Measurements from ENCODE around the gene CERS2. TPM values are rescaled to one million over a fixed set of nuclear protein-coding genes. Genes with fewer than 3 reads are reported as not detected.

Gene CERS2
- total and polyA plus RNA-seq, 2 of the 13 experiments (the other 11 are each of a cell fraction or from before 2014, with no cell fraction given): 269 to 298 TPM

DNA sequence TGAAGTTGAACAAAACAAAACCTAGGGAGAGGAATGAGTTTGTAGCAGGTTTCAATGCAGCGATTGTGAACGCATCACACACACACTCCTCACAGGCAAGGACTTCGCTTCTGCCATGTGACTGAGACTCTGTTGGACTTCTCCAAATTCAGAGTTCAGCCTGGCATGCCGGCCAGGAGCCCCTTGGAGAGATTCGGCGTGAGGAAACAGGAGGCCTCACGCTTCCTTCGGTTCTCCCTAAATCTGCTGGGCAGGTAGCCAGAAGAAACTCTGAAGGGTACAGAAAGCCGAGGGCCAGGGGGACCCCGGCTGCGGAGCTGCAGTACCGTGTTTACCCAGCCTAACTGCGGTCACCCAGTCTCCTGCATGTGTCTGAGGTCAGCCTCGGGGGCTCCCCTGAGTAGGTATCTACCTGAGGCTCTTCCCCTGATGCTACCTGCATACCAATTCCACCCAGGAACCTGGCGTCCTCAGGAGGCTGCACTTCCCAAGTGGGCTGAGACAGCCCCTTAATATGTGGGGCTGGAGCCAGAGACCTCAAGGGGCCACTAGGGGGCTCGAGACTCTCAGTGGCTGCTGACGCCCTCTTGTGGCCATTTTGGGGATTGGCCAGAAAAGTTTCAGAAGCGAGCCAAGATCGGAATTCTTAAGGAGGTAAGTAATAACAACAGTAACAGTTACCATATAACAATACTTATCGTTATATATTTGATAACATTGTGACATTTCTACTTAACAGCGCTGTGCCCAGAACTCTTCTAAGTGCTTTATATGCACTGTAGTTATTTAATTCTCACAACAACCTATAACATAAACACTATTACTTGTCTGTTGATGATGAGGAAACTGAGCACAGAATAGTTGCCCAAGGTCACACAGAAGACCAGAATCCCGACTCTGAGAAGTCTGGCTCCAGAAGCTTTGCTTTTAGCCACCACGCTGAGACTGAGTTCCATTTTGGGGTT lies 4.7 kb upstream of the CERS2 start (continued):
- TF ChIP-seq HMGA1 (CRISPR knock-in tag; conservative IDR thresholded peaks at IDR 0.05) (no peak), ZNF234 (CRISPR knock-in tag; conservative IDR thresholded peaks at IDR 0.05) (no peak), SUZ12 (IDR thresholded peaks at IDR 0.05; ENCODE audit: low read depth, low read length) (no peak), KDM5A (IDR thresholded peaks at IDR 0.05; ENCODE audit: borderline replicate concordance, low read length) (peak; percentile 53; the same call in 1 of the 2 replicates), PLRG1 (conservative IDR thresholded peaks at IDR 0.05) (no peak), SMAD9 (CRISPR knock-in tag; IDR thresholded peaks at IDR 0.05) (no peak), ZFP62 (CRISPR knock-in tag; IDR thresholded peaks at IDR 0.05) (no peak), FOXM1 (CRISPR knock-in tag; IDR thresholded peaks at IDR 0.05) (no peak), ZBTB7B (CRISPR knock-in tag; IDR thresholded peaks at IDR 0.05) (peak; percentile 94), ZNF282 (IDR thresholded peaks at IDR 0.05; ENCODE audit: partially characterized antibody) (no peak), KLF16 (CRISPR knock-in tag; IDR thresholded peaks at IDR 0.05) (peak in 1 of 2 experiments; percentile 73; a peak in 1 of 4 replicates), MAZ (IDR thresholded peaks at IDR 0.05; ENCODE audit: borderline replicate concordance, low read depth, low read length) (no peak), MAZ (CRISPR knock-in tag; IDR thresholded peaks at IDR 0.05; ENCODE audit: low read depth) (no peak), KLF9 (CRISPR knock-in tag; IDR thresholded peaks at IDR 0.05; ENCODE audit: low read depth) (no peak), MZF1 (CRISPR knock-in tag; IDR thresholded peaks at IDR 0.05; ENCODE audit: borderline replicate concordance) (no peak)
- TF ChIP-seq, protein P1, sequence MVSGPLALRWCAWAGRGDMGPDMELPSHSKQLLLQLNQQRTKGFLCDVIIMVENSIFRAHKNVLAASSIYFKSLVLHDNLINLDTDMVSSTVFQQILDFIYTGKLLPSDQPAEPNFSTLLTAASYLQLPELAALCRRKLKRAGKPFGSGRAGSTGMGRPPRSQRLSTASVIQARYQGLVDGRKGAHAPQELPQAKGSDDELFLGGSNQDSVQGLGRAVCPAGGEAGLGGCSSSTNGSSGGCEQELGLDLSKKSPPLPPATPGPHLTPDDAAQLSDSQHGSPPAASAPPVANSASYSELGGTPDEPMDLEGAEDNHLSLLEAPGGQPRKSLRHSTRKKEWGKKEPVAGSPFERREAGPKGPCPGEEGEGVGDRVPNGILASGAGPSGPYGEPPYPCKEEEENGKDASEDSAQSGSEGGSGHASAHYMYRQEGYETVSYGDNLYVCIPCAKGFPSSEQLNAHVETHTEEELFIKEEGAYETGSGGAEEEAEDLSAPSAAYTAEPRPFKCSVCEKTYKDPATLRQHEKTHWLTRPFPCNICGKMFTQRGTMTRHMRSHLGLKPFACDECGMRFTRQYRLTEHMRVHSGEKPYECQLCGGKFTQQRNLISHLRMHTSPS (CRISPR knock-in tag; IDR thresholded peaks at IDR 0.05; ENCODE audit: low read depth): 0 out of 2 replicates have a peak, but pooled peaks have one; percentile 26
- TF ChIP-seq, protein P2, sequence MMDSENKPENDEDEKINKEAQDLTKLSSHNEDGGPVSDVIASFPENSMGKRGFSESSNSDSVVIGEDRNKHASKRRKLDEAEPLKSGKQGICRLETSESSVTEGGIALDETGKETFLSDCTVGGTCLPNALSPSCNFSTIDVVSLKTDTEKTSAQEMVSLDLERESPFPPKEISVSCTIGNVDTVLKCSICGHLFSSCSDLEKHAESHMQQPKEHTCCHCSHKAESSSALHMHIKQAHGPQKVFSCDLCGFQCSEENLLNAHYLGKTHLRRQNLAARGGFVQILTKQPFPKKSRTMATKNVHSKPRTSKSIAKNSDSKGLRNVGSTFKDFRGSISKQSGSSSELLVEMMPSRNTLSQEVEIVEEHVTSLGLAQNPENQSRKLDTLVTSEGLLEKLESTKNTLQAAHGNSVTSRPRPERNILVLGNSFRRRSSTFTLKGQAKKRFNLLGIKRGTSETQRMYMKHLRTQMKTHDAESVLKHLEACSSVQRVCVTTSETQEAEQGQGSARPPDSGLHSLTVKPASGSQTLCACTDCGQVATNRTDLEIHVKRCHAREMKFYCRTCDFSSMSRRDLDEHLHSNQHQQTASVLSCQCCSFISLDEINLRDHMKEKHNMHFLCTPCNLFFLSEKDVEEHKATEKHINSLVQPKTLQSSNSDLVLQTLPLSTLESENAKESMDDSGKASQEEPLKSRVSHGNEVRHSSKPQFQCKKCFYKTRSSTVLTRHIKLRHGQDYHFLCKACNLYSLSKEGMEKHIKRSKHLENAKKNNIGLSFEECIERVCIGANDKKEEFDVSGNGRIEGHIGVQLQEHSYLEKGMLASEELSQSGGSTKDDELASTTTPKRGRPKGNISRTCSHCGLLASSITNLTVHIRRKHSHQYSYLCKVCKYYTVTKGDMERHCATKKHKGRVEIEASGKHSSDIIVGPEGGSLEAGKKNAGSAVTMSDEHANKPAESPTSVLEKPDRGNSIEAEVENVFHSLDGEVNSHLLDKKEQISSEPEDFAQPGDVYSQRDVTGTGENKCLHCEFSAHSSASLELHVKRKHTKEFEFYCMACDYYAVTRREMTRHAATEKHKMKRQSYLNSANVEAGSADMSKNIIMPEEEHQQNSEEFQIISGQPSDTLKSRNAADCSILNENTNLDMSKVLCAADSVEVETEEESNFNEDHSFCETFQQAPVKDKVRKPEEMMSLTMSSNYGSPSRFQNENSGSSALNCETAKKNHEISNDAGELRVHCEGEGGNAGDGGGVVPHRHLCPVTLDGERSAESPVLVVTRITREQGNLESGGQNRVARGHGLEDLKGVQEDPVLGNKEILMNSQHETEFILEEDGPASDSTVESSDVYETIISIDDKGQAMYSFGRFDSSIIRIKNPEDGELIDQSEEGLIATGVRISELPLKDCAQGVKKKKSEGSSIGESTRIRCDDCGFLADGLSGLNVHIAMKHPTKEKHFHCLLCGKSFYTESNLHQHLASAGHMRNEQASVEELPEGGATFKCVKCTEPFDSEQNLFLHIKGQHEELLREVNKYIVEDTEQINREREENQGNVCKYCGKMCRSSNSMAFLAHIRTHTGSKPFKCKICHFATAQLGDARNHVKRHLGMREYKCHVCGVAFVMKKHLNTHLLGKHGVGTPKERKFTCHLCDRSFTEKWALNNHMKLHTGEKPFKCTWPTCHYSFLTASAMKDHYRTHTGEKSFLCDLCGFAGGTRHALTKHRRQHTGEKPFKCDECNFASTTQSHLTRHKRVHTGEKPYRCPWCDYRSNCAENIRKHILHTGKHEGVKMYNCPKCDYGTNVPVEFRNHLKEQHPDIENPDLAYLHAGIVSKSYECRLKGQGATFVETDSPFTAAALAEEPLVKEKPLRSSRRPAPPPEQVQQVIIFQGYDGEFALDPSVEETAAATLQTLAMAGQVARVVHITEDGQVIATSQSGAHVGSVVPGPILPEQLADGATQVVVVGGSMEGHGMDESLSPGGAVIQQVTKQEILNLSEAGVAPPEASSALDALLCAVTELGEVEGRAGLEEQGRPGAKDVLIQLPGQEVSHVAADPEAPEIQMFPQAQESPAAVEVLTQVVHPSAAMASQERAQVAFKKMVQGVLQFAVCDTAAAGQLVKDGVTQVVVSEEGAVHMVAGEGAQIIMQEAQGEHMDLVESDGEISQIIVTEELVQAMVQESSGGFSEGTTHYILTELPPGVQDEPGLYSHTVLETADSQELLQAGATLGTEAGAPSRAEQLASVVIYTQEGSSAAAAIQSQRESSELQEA (CRISPR knock-in tag; IDR thresholded peaks at IDR 0.05; ENCODE audit: not compliant biosample characterization): peak; percentile 44
- TF ChIP-seq, protein P3, sequence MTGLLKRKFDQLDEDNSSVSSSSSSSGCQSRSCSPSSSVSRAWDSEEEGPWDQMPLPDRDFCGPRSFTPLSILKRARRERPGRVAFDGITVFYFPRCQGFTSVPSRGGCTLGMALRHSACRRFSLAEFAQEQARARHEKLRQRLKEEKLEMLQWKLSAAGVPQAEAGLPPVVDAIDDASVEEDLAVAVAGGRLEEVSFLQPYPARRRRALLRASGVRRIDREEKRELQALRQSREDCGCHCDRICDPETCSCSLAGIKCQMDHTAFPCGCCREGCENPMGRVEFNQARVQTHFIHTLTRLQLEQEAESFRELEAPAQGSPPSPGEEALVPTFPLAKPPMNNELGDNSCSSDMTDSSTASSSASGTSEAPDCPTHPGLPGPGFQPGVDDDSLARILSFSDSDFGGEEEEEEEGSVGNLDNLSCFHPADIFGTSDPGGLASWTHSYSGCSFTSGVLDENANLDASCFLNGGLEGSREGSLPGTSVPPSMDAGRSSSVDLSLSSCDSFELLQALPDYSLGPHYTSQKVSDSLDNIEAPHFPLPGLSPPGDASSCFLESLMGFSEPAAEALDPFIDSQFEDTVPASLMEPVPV (CRISPR knock-in tag; IDR thresholded peaks at IDR 0.05): no peak
